GM12878 (cell line): ENCODE results near the gene CD83. TPM values are rescaled to one million over a fixed set of nuclear protein-coding genes. Genes with fewer than 3 reads are reported as not detected.

Experiments used
- ATAC-seq: fragments of 200-7000 bp; cut with Tn5 transposase; 3 replicates; pipeline ENCODE4 v1.9.1; 2020; ENCODE audit warnings: mild to moderate bottlenecking, moderate library complexity
- BruUV-seq: library from RNA; stranded (reverse); fragments of 400-500 nt; replicated peaks from 2 replicates; lab custom pipeline; 2021; lab: Mats Ljungman, UMichigan
- CTCF ChIA-PET: fragments of 300-600 bp; sonication (Branson Sonifier 250); formaldehyde crosslinking; extraction: SDS; loops from one replicate; lab custom pipeline; 2021; ENCODE audit warnings: inconsistent platforms; lab: Yijun Ruan, JAX
- POLR2A ChIA-PET: fragments of 350-600 bp; formaldehyde crosslinking; extraction: SDS; loops from one replicate; lab custom pipeline; 2021; ENCODE audit warnings: inconsistent platforms; lab: Charles Lee
- RAD21 ChIA-PET: fragments of 300-600 bp; sonication (Branson Sonifier 250); formaldehyde crosslinking; loops from one replicate; lab custom pipeline; 2023; ENCODE audit warnings: antibody characterized with exemption; ENCODE audit not compliant: unreplicated experiment; lab: Charles Lee
- SMC1A ChIA-PET: fragments of 300-600 bp; sonication (Branson Sonifier 250); formaldehyde crosslinking; loops from one replicate; lab custom pipeline; 2023; ENCODE audit not compliant: unreplicated experiment, uncharacterized antibody; lab: Charles Lee
- DNase-seq: peaks from one replicate; pipeline ENCODE4 v3.0.0-alpha.2; 2011; ENCODE audit warnings: low read depth, low spot score
- FAIRE-seq: peaks from 3 replicates; lab custom pipeline; 2011; peaks lifted over from hg19 to GRCh38; lab: Jason Lieb, UNC
- H2AFZ ChIP-seq: 2 replicates; pipeline ENCODE4 v1.6.0; 2011; ENCODE audit warnings: low read depth, low read length, control low read depth; ENCODE audit not compliant: control insufficient read depth
- H3K27ac ChIP-seq: 2 replicates; pipeline ENCODE4 v1.5.1; 2011; ENCODE audit warnings: control low read depth; ENCODE audit not compliant: control insufficient read depth, insufficient read depth
- H3K27me3 ChIP-seq, 2 experiments: replicated peaks in 1 of 2; 2 replicates each; pipeline versions ENCODE4 v1.6.0 to v1.6.1; 2011; ENCODE audit warnings: low read length in 1 of 2; ENCODE audit not compliant: control insufficient read depth in 2 of 2, insufficient read depth in 2 of 2
- H3K36me3 ChIP-seq, 2 experiments: 2 replicates each; pipeline ENCODE4 v1.5.1; 2011; ENCODE audit warnings: low read length in 1 of 2; ENCODE audit not compliant: control insufficient read depth in 2 of 2, insufficient read depth in 2 of 2
- H3K4me1 ChIP-seq: 2 replicates; pipeline ENCODE4 v1.6.1; 2011; ENCODE audit warnings: mild to moderate bottlenecking, low read length, moderate library complexity, mixed read lengths; ENCODE audit not compliant: control insufficient read depth, insufficient read depth
- H3K4me2 ChIP-seq: 2 replicates; pipeline ENCODE4 v1.6.0; 2011; ENCODE audit warnings: control low read depth; ENCODE audit not compliant: control insufficient read depth, insufficient read depth
- H3K4me3 ChIP-seq: fragments of 200-600 bp; sonication (generic); 2 replicates; pipeline ENCODE4 v1.5.1; 2016
- H3K79me2 ChIP-seq: 2 replicates; pipeline ENCODE4 v1.6.0; 2011; ENCODE audit warnings: low read length; ENCODE audit not compliant: control insufficient read depth, insufficient read depth
- H3K9ac ChIP-seq: 2 replicates; pipeline ENCODE4 v1.8.0; 2011; ENCODE audit warnings: low read length, control low read depth, mixed read lengths; ENCODE audit not compliant: control insufficient read depth, insufficient read depth
- H3K9me3 ChIP-seq: replicated peaks from 3 replicates; pipeline ENCODE4 v1.5.1; 2011; ENCODE audit warnings: mild to moderate bottlenecking, low read length; ENCODE audit not compliant: control insufficient read depth, insufficient read depth
- H4K20me1 ChIP-seq: 2 replicates; pipeline ENCODE4 v1.6.0; 2011; ENCODE audit not compliant: control insufficient read depth, insufficient read depth
- CEBPB ChIP-seq, 2 experiments: fragments of 150-350 bp in 1 of 2; IDR thresholded peaks; 2 replicates each; pipeline ENCODE4 v1.6.1; 2012 to 2014; ENCODE audit warnings: low read depth in 2 of 2, low read length in 2 of 2, borderline replicate concordance in 1 of 2, inconsistent platforms in 1 of 2
- CHD1 ChIP-seq: IDR thresholded peaks from 2 replicates; pipeline ENCODE4 v1.6.1; 2012; ENCODE audit warnings: low read depth, low read length, improper control_type of control experiment
- E2F8 ChIP-seq: fragments of 450-650 bp; IDR thresholded peaks from 2 replicates; pipeline ENCODE4 v1.6.1; 2018; ENCODE audit warnings: mild to moderate bottlenecking, low read depth, moderate library complexity; ENCODE audit not compliant: partially characterized antibody
- ELK1 ChIP-seq: IDR thresholded peaks from 2 replicates; pipeline ENCODE4 v1.6.1; 2012; ENCODE audit warnings: low read depth, low read length, improper control_type of control experiment
- FOS ChIP-seq: IDR thresholded peaks from 3 replicates; pipeline ENCODE4 v1.6.1; 2011; ENCODE audit warnings: borderline replicate concordance; ENCODE audit not compliant: insufficient read length; ENCODE audit errors: extremely low read depth
- MAX ChIP-seq: IDR thresholded peaks from 2 replicates; pipeline ENCODE4 v1.6.1; 2012; ENCODE audit warnings: low read depth, low read length, improper control_type of control experiment
- MEF2B ChIP-seq: fragments of 450-650 bp; IDR thresholded peaks from 2 replicates; pipeline ENCODE4 v1.6.1; 2018; ENCODE audit warnings: mild to moderate bottlenecking, moderate library complexity; ENCODE audit not compliant: partially characterized antibody, poor library complexity, severe bottlenecking
- MTA3 ChIP-seq: IDR thresholded peaks from 2 replicates; pipeline ENCODE4 v1.6.1; 2012; ENCODE audit warnings: low read length, inconsistent platforms, borderline replicate concordance
- MYB ChIP-seq: fragments of 150-350 bp; IDR thresholded peaks from 2 replicates; pipeline ENCODE4 v1.6.1; 2014; ENCODE audit warnings: mild to moderate bottlenecking, low read depth, low read length, borderline replicate concordance
- PKNOX1 ChIP-seq: fragments of 450-650 bp; IDR thresholded peaks from 2 replicates; pipeline ENCODE4 v1.6.1; 2016; ENCODE audit warnings: mild to moderate bottlenecking
- POLR2A ChIP-seq: IDR thresholded peaks from 2 replicates; pipeline ENCODE4 v1.6.1; 2011; ENCODE audit warnings: low read depth, mild to moderate bottlenecking, low read length
- POLR2AphosphoS5 ChIP-seq: IDR thresholded peaks from 2 replicates; pipeline ENCODE4 v1.6.1; 2011; ENCODE audit warnings: mild to moderate bottlenecking, low read length, inconsistent platforms
- SIN3A ChIP-seq: IDR thresholded peaks from 2 replicates; pipeline ENCODE4 v1.6.1; 2012; ENCODE audit warnings: low read depth, low read length, improper control_type of control experiment
- SMARCA5 ChIP-seq: fragments of 450-650 bp; IDR thresholded peaks from 2 replicates; pipeline ENCODE4 v1.6.1; 2017; ENCODE audit warnings: mild to moderate bottlenecking
- SPI1 ChIP-seq: IDR thresholded peaks from 2 replicates; pipeline ENCODE4 v1.6.1; 2011; ENCODE audit warnings: low read depth, mild to moderate bottlenecking, low read length, moderate library complexity, borderline replicate concordance; ENCODE audit not compliant: insufficient read depth
- TCF3 ChIP-seq: IDR thresholded peaks from 2 replicates; pipeline ENCODE4 v1.6.1; 2012; ENCODE audit warnings: low read depth, mild to moderate bottlenecking, low read length, borderline replicate concordance; ENCODE audit not compliant: insufficient read depth
- ZNF24 ChIP-seq: fragments of 450-650 bp; IDR thresholded peaks from 2 replicates; pipeline ENCODE4 v1.6.1; 2017; ENCODE audit warnings: antibody characterized with exemption, mild to moderate bottlenecking
- WGBS: methylation state at CpG from one replicate; pipeline ENCODE4 v1.1.6; 2016; ENCODE audit warnings: low lambda C conversion rate; ENCODE audit not compliant: insufficient replicate concordance, insufficient coverage; ENCODE audit errors: missing lambda C conversion rate; 5-methylcytosine and 5-hydroxymethylcytosine counted together
- in situ Hi-C: fragments of 300-500 bp; cut with MboI; formaldehyde crosslinking; loops from 9 replicates; pipeline ENCODE4 v1.14.3; 2018; ENCODE audit warnings: mixed read lengths
- intact Hi-C: fragments of 100-400 bp; cut with micrococcal nuclease; formaldehyde crosslinking; loops from one replicate; pipeline ENCODE4 v1.14.2; 2022; ENCODE audit not compliant: unreplicated experiment
- polyA plus RNA-seq, 11 experiments: library from polyadenylated mRNA; depleted of rRNA in 4 of 11; unstranded in 6 of 11; stranded (reverse) in 5 of 11; fragments of >200 nt; fragmentation: Nextera tagmentation in 4 of 11; fragmentation: Illumina TruSeq in 1 of 11; extraction: Ambion mirVana in 4 of 11; extraction: Trizol in 1 of 11; gene quantifications; 1 replicate in 1 of 11; 2 replicates in 10 of 11; pipeline versions ENCODE4 v1.2.1 to v1.2.3, GENCODE V29; 2011 to 2016; ENCODE audit warnings: inconsistent platforms in 2 of 11, missing spikeins in 2 of 11, low read depth in 1 of 11
- total RNA-seq, 4 experiments: library from RNA; depleted of rRNA in 3 of 4; stranded (reverse); fragments of >200 nt in 3 of 4; fragmentation: Illumina TruSeq in 1 of 4; extraction: Trizol in 1 of 4; gene quantifications; 2 replicates each; pipeline versions ENCODE4 v1.2.1 to v1.2.3, GENCODE V29; 2013 to 2021

CD83 gene
- total and polyA plus RNA-seq, 10 of the 15 experiments (the other 5 are each of a cell fraction or from before 2014, with no cell fraction given): 76.1 to 174 (median 129) TPM

GRCh38 chr6:14130435-14131075, 13.0 kb downstream of the CD83 start:
- TF ChIP-seq FOS (no peak), ZNF24 (no peak), PKNOX1 (no peak), CEBPB (IDR thresholded peaks at IDR 0.05; ENCODE audit: borderline replicate concordance in 1 of 2, low read depth in 2 of 2, low read length in 2 of 2) (no peak), MTA3 (no peak), E2F8 (no peak), POLR2A (0 out of 2 replicates have a peak, but pooled peaks have one; percentile 19), SIN3A (no peak), MAX (no peak), ELK1 (no peak), CHD1 (no peak), TCF3 (no peak), MYB (no peak), SMARCA5 (no peak), SPI1 (no peak), POLR2AphosphoS5 (peak; percentile 30; the same call in 1 of the 2 replicates), MEF2B (no peak)
- H3K9ac ChIP-seq: no peak overlapping the region
- BruUV-seq: no TSS peak
- ATAC-seq (peak; percentile 4; the same call in 2 of the 3 replicates), DNase-seq (no peak), FAIRE-seq (no peak)
- no peaks in the 10 kb centered on the region; the same call in 2 of the 3 replicates for H3K9me3 ChIP-seq
- ChIA-PET RAD21 (interaction anchor here (1.4 to 6.2 kb wide), 7 partner anchors 11 to 76 kb away, joined by 3 to 55 read pairs (median 6); partner anchors contain the start of gene CD83), SMC1A (interaction anchor here (1.5 to 4.0 kb wide), 6 partner anchors 9 to 57 kb away, joined by 4 to 33 read pairs (median 22); no protein-coding TSS in a partner anchor), CTCF (interaction anchor here (0.6 to 14.6 kb wide), 8 partner anchors 11 to 1308 kb away, joined by 3 to 204 read pairs (median 12); no protein-coding TSS in a partner anchor), POLR2A (interaction anchor here (0.9 to 1.4 kb wide), 2 partner anchors 13 to 55 kb away, joined by 3 to 4 read pairs; partner anchors contain the start of gene CD83)
- intact Hi-C loops (no loop called here), in situ Hi-C loops (no loop called here)
- no peak overlapping the region for H3K27ac ChIP-seq
- peaks cover 41% of the 10 kb centered on the region for H3K79me2 ChIP-seq
- H2AFZ ChIP-seq: no peak overlapping the region
- no peak overlapping the region; the same call in 1 of the 2 replicates for H3K4me2 ChIP-seq
- no peaks in the 10 kb centered on the region for H3K27me3 ChIP-seq
- H3K4me1 ChIP-seq: peaks cover 6% of the 10 kb centered on the region
- H3K4me3 ChIP-seq: no peak overlapping the region
- H4K20me1 ChIP-seq: peaks cover 11% of the 10 kb centered on the region
- peaks cover 23 to 40% of the 10 kb centered on the region in 2 experiments; a peak in 3 of 4 replicates for H3K36me3 ChIP-seq
- 89% methylated on average over 15 of the region's 15 CpGs for WGBS
